Cardiac muscle cell (in vitro differentiated cells and primary cell): ENCODE data around the gene MPHOSPH8. TPM values are rescaled to one million over a fixed set of nuclear protein-coding genes. Genes with fewer than 3 reads are reported as not detected.

Experiments used
- DNase-seq, 2 donors: peaks; one replicate each; pipeline versions ENCODE4 v3.0.0 to v3.0.0-alpha.2; 2010 to 2017; ENCODE audit warnings: low read depth in 1 of 2, low spot score in 1 of 2
- H3K27ac ChIP-seq: fragments of 200-600 bp; sonication (generic); 2 replicates; pipeline ENCODE4 v1.5.1; 2016
- H3K27me3 ChIP-seq: fragments of 200-600 bp; sonication (generic); 2 replicates; pipeline ENCODE4 v1.6.0; 2016; ENCODE audit warnings: control low read depth
- H3K36me3 ChIP-seq: fragments of 200-600 bp; sonication (generic); 2 replicates; pipeline ENCODE4 v1.5.1; 2016; ENCODE audit warnings: control low read depth
- H3K4me1 ChIP-seq: fragments of 200-600 bp; sonication (generic); 2 replicates; pipeline ENCODE4 v1.8.1; 2017; ENCODE audit warnings: low read depth, mild to moderate bottlenecking, mixed run types
- H3K4me3 ChIP-seq: fragments of 200-600 bp; sonication (generic); 2 replicates; pipeline ENCODE4 v1.5.1; 2016; ENCODE audit warnings: mild to moderate bottlenecking
- H3K9me3 ChIP-seq: fragments of 200-600 bp; sonication (generic); 2 replicates; pipeline ENCODE4 v1.5.1; 2017; ENCODE audit warnings: low read depth, mild to moderate bottlenecking, control low read depth
- polyA plus RNA-seq: library from polyadenylated mRNA; unstranded; fragments of >200 nt; fragmentation: Nextera tagmentation; extraction: Ambion mirVana; gene quantifications from 2 replicates; pipeline ENCODE4 v1.2.1, GENCODE V29; 2016
- total RNA-seq: library from RNA; depleted of rRNA; stranded (reverse); fragments of >200 nt; gene quantifications from 2 replicates; pipeline ENCODE4 v1.2.3, GENCODE V29; 2016
- TF ChIP-seq, protein P1 (sequence below): IDR thresholded peaks from 2 replicates; pipeline ENCODE4 v1.5.1; 2012; ENCODE audit warnings: low read depth, mild to moderate bottlenecking, low read length

The MPHOSPH8 gene
- total and polyA plus RNA-seq, 2 experiments from 2014 or later, result 15.1 to 16.5 TPM

DNA sequence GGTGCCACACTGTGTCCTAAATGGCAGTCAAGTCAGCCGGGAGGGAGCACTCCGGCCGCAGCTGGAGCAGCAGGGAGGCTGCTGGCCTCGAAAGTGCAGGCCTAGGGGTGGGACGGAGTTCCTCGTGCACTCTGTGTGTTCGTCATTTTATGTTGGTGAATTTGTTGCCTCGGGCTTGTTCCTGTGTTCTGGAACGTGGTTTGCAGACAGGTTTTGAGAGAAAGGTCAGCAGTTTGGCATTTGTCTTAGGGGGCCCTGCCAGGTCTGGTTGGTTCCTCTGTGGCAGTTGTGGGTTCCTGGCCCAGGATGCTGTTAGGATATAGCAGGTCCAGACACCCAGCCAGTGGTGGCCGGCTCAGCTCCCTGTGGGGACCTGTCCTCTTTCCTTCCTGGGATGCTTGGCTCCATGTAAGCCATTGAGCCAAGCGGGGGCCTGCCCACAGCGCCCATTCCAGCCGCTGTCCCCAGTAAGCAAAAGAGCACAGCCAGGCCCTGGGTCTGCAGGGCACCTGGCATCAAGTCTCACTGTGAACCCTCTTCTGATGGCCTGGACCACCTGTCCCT, 30.0 kb downstream of the MPHOSPH8 start:
- no peaks in the 10 kb centered on the region for H3K4me1 ChIP-seq
- H3K36me3 ChIP-seq, result peaks cover 43% of the 10 kb centered on the region
- no peak overlapping the region for H3K27ac ChIP-seq
- TF ChIP-seq, protein P1, sequence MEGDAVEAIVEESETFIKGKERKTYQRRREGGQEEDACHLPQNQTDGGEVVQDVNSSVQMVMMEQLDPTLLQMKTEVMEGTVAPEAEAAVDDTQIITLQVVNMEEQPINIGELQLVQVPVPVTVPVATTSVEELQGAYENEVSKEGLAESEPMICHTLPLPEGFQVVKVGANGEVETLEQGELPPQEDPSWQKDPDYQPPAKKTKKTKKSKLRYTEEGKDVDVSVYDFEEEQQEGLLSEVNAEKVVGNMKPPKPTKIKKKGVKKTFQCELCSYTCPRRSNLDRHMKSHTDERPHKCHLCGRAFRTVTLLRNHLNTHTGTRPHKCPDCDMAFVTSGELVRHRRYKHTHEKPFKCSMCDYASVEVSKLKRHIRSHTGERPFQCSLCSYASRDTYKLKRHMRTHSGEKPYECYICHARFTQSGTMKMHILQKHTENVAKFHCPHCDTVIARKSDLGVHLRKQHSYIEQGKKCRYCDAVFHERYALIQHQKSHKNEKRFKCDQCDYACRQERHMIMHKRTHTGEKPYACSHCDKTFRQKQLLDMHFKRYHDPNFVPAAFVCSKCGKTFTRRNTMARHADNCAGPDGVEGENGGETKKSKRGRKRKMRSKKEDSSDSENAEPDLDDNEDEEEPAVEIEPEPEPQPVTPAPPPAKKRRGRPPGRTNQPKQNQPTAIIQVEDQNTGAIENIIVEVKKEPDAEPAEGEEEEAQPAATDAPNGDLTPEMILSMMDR, result no peak
- H3K9me3 ChIP-seq, result no peaks in the 10 kb centered on the region
- no peak overlapping the region for H3K4me3 ChIP-seq
- no peak for DNase-seq
- no peaks in the 10 kb centered on the region for H3K27me3 ChIP-seq

GRCh38 chr13:19664481-19665230, 31.2 kb downstream of the MPHOSPH8 start:
- peaks cover 45% of the 10 kb centered on the region for H3K36me3 ChIP-seq
- H3K27ac ChIP-seq, result peak overlapping the region; percentile 51
- H3K4me3 ChIP-seq, result no peak overlapping the region
- no peaks in the 10 kb centered on the region for H3K4me1 ChIP-seq
- H3K27me3 ChIP-seq, result no peaks in the 10 kb centered on the region
- no peaks in the 10 kb centered on the region for H3K9me3 ChIP-seq
- no peak for DNase-seq
- TF ChIP-seq, protein P1, result no peak

- H3K9me3 ChIP-seq, result no peaks in the 10 kb centered on the region
- no peaks in the 10 kb centered on the region for H3K4me1 ChIP-seq
- H3K27ac ChIP-seq, result peak overlapping the region; percentile 51
- peaks cover 52% of the 10 kb centered on the region for H3K36me3 ChIP-seq
- DNase-seq, result no peak
- H3K27me3 ChIP-seq, result no peaks in the 10 kb centered on the region
- no peak overlapping the region for H3K4me3 ChIP-seq
- TF ChIP-seq, protein P1, result no peak
Observed at GRCh38 chr13:19665427-19665859, 32.0 kb downstream of the MPHOSPH8 start.

DNA sequence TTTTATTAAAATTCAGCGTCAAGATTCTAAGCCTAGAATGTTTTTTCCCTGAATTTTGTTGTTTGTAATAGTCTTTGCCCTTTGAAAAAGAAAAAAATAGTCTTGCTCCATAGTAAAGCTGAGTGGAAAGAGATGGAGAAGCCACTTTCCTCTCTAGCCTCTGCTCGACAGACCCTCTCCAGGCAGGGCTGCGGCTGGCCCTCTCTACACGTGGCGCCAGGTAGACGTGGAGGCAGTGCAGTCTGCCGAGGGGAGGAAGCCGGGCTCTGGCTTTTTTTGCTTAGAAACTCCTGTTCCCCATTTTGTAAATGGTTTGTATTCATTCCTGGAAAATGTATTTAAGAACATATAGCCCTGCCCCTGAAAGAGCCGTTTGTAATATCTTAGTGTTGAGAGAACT, 35.3 kb downstream of the MPHOSPH8 start:
- H3K4me3 ChIP-seq, result no peak overlapping the region
- no peaks in the 10 kb centered on the region for H3K9me3 ChIP-seq
- no peak overlapping the region for H3K27ac ChIP-seq
- DNase-seq, result no peak
- TF ChIP-seq, protein P1, result no peak
- no peaks in the 10 kb centered on the region for H3K27me3 ChIP-seq
- peaks cover 63% of the 10 kb centered on the region for H3K36me3 ChIP-seq
- no peaks in the 10 kb centered on the region for H3K4me1 ChIP-seq

- no peaks in the 10 kb centered on the region for H3K27me3 ChIP-seq
- DNase-seq, result no peak
- TF ChIP-seq, protein P1, result no peak
- peaks cover 69% of the 10 kb centered on the region for H3K36me3 ChIP-seq
- no peaks in the 10 kb centered on the region for H3K4me1 ChIP-seq
- no peak overlapping the region for H3K27ac ChIP-seq
- H3K4me3 ChIP-seq, result no peak overlapping the region
- H3K9me3 ChIP-seq, result no peaks in the 10 kb centered on the region
Observed at GRCh38 chr13:19670147-19670546, 36.7 kb downstream of the MPHOSPH8 start.
